ENCODE data around the gene AKT1. TPM values are rescaled to one million over a fixed set of nuclear protein-coding genes. Genes with fewer than 3 reads are reported as not detected.

The AKT1 gene
- total RNA-seq, 1 experiment from 2014 or later = 83.3 TPM

- TF ChIP-seq CTCF (IDR thresholded peaks at IDR 0.05; ENCODE audit: unreplicated experiment) = no peak
- H3K27me3 Mint-ChIP-seq (ENCODE audit: insufficient read depth, unreplicated experiment) = no peaks in the 10 kb centered on the region
- no peak for DNase-seq (ENCODE audit: unreplicated experiment)
- POLR2A ChIA-PET = no interaction called here
- H3K9me3 Mint-ChIP-seq (ENCODE audit: unreplicated experiment) = peaks cover 11% of the 10 kb centered on the region
- intact Hi-C loops (cut with micrococcal nuclease) = no loop called here
- no peaks in the 10 kb centered on the region for H3K4me1 Mint-ChIP-seq (ENCODE audit: insufficient read depth, unreplicated experiment)
- no TSS peak for BruUV-seq (replicated peaks)
- H3K36me3 Mint-ChIP-seq (ENCODE audit: insufficient read depth, unreplicated experiment) = peaks cover 21% of the 10 kb centered on the region
- H3K4me3 Mint-ChIP-seq (ENCODE audit: unreplicated experiment) = no peak overlapping the region
- no peak overlapping the region for H3K27ac Mint-ChIP-seq (ENCODE audit: low read depth, unreplicated experiment)
- CTCF ChIA-PET = interaction anchor here (0.6 to 4.7 kb wide), 6 partner anchors 16 to 59 kb away, joined by 3 to 47 read pairs (median 12); partner anchors contain the start of gene SIVA1
Observed at GRCh38 chr14:104767634-104767918, 28.0 kb downstream of the AKT1 start.

GRCh38 chr14:104766863-104767633 is 28.5 kb downstream of the AKT1 start:
- Mint-ChIP-seq H3K36me3 (ENCODE audit: insufficient read depth, unreplicated experiment) (peaks cover 21% of the 10 kb centered on the region), H3K4me3 (ENCODE audit: unreplicated experiment) (no peak overlapping the region), H3K4me1 (ENCODE audit: insufficient read depth, unreplicated experiment) (no peaks in the 10 kb centered on the region), H3K27ac (ENCODE audit: low read depth, unreplicated experiment) (no peak overlapping the region), H3K9me3 (ENCODE audit: unreplicated experiment) (peaks cover 11% of the 10 kb centered on the region), H3K27me3 (ENCODE audit: insufficient read depth, unreplicated experiment) (no peaks in the 10 kb centered on the region)
- ChIA-PET CTCF (interaction anchor here (0.5 to 4.7 kb wide), 9 partner anchors 15 to 596 kb away, joined by 3 to 47 read pairs (median 4); partner anchors contain the start of gene SIVA1), POLR2A (interaction anchor here (0.7 to 1.2 kb wide), 2 partner anchors 9 to 18 kb away, joined by 4 read pairs; no protein-coding TSS in a partner anchor)
- BruUV-seq (replicated peaks) = no TSS peak
- intact Hi-C loops (cut with micrococcal nuclease) = no loop called here
- no peak for TF ChIP-seq CTCF (IDR thresholded peaks at IDR 0.05; ENCODE audit: unreplicated experiment)
- no peak for DNase-seq (ENCODE audit: unreplicated experiment)

GRCh38 chr14:104766256-104766862 is 29.2 kb downstream of the AKT1 start:
- POLR2A ChIA-PET = interaction anchor here (0.7 to 1.2 kb wide), 3 partner anchors 10 to 85 kb away, joined by 3 to 4 read pairs (median 4); no protein-coding TSS in a partner anchor
- H3K27ac Mint-ChIP-seq (ENCODE audit: low read depth, unreplicated experiment) = no peak overlapping the region

More at GRCh38 chr14:104766256-104766862, 29.2 kb downstream of the AKT1 start:
- CTCF ChIA-PET = interaction anchor here (0.5 to 4.7 kb wide), 7 partner anchors 14 to 343 kb away, joined by 3 to 47 read pairs (median 4); partner anchors contain the start of gene SIVA1
- intact Hi-C loops (cut with micrococcal nuclease) = no loop called here
- no peak overlapping the region for H3K4me3 Mint-ChIP-seq (ENCODE audit: unreplicated experiment)
- BruUV-seq (replicated peaks) = no TSS peak
- H3K36me3 Mint-ChIP-seq (ENCODE audit: insufficient read depth, unreplicated experiment) = peaks cover 15% of the 10 kb centered on the region
- no peak for DNase-seq (ENCODE audit: unreplicated experiment)
- H3K27me3 Mint-ChIP-seq (ENCODE audit: insufficient read depth, unreplicated experiment) = no peaks in the 10 kb centered on the region
- TF ChIP-seq CTCF (IDR thresholded peaks at IDR 0.05; ENCODE audit: unreplicated experiment) = no peak
- H3K9me3 Mint-ChIP-seq (ENCODE audit: unreplicated experiment) = peaks cover 11% of the 10 kb centered on the region
- no peaks in the 10 kb centered on the region for H3K4me1 Mint-ChIP-seq (ENCODE audit: insufficient read depth, unreplicated experiment)

Measured in MCF 10A (cell line).